Endometrium (tissue), 2 donors: ENCODE results near the gene TIE1.

Experiments used
- FAIRE-seq: peaks from 2 replicates; lab custom pipeline; 2012; peaks lifted over from hg19 to GRCh38; lab: Jason Lieb, UNC
- donor health status: control.
- donor health status: control.

TIE1 gene

DNA sequence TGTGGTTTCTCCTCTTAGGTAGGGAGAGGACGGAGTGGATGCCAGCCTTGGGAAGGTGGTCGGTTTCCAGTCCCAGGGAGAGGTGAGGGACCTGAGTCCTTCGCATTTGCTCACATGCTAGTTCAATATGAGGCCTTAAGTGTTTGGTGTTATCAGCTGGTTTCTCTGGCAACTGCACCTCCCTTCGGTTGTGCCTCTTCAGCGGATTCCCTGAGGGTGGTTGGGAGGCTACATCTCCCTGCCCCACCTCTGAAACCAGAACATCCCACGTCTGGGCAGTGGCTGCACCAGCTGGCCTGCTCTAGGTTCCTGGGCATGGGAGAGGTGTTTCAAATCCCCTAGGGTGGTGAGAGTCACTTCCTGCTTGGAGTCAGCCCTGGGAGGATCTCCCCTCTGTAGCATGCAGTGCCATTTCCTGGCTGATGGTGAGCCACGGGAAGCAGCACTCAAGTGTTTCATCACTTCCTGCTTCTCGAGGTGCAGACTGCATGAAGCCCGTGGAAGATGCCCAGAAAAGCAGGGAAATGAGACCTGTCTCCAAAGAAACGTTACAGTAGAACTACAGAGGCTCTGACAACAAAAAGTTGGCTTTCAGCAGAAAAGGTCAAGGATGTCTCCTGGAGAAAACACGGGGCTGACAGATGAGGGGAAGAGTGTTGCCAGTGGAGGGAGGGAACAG is 26.5 kb upstream of the TIE1 start:
- no peak for FAIRE-seq

DNA sequence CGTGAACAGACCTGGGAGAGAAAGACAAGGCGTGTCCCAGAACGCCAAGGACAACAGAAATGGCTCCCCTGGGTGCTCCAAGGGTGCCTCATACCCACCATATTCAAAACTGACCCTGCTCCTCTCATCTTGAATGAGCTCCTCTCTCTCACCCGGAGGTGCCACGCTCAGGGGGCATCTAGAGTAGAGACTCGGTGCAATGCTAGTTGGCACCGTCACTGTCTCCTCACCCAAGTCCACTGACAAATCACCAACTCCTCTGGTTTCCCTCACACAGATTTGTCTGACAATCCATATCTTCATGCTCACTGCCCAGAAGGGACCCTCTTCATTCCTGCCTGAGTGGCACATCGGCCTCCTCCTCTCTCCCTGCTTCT is 26.0 kb upstream of the TIE1 start:
- FAIRE-seq: no peak

DNA sequence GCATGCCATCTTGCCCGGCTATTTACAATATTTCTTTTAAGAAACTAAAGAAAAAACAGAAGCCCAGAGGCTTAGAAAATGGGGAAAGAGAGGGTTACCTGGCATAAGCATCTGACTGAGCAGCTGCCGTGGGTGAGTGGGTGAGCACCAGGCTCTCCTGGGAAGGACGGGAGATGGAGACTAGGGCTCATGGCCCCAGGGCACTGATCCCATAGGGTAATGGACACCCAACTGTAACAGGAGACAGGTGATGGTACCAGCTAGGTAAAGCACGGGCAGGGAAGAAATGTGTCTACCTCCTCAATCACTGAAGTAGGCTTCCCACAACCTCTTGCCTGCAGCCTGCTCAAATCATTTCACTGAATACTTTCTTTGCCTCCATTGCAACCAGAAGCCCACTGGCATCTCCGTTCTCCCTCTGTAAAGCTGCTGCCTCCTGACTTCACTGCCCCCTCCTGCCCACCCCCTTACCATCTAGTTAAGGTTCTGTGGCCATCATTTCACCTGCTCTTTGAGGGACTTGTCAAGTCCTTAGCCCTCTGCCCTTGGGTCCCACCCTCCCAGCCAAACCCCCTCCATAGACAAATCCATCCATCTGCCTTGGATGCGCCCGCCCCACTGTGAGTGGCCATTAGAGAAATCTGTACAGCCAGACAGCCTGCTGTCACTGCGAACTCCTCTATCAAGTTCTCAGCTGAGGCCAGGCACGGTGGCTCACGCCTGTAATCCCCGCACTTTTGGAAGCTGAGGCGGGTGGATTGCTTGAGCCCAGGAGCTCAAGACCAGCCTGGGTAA is 24.8 kb upstream of the TIE1 start:
- FAIRE-seq: no peak

DNA sequence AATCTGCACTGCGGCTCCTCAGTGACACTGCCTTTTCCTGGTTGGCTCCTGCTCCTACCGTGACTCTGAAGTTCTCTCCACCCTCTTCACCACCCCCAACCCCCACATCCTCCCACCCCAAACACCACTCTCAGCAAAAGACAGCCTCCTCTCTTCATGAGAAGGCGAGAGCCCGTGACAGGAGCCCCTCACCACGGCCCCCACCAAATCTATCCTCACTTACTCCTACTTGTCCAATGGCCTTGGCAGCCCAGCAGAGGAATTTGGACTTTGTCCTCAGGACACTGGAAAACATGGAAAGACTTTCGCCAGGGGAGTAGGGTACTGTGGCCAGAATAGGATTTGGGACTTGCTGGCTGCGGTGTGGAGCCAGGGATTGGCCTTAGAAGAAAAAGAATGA is 24.1 kb upstream of the TIE1 start:
- FAIRE-seq: no peak

DNA sequence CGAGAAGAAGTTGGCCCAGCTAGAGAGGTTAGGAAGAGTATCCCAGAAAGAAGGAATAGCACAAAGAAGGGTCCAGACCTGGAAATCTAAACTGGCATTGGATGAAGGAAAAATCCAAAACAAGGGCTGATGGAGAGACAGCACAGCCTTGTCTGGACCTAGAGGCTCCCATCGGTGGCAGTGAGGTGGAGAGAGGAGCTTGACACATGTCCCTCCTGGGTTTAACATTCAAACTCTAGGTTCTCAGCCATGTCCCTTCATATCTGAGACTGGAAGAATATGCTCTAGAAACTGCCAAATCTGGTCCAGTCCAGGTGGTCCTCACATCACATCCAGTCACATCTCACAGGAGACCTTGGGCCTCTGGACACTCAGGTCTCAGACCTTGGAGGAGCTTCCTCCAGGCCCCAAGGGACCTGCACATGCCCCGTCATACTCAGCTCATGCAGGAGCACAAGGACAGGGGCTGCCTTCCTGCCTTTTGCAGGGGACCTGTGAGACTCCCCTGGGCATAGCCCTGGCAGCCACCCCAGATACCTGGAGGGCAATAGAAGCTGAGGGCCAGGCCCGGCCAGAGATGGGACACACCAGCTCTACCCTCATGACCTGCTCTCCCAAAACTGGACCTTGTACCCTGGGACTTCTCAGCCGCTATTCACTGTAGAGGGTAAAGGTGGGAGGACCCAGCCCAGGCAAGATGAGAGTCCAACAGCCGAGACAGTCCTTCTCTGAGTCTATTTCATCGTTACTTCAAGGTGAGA is 23.5 kb upstream of the TIE1 start:
- no peak for FAIRE-seq

DNA sequence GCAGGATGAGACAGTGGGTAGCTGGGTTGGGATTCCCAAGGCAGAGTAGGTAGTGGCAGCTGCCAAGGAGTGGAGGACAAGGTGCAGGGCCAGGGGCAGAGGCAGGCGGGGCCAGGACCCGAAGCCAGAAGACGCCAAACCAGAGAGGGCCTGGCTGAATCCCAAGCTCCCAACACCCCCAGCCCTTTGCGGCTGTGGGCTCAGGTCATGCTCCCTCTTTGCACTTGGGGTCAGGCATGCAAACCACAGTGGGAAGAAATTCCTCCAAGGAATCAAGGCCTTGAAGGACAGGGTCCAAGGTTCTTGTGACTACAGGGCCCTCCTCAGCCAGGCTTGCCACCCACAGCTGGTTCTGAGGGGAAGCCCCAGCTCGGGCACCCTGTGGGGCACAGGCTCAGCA is 21.6 kb upstream of the TIE1 start:
- FAIRE-seq: no peak

DNA sequence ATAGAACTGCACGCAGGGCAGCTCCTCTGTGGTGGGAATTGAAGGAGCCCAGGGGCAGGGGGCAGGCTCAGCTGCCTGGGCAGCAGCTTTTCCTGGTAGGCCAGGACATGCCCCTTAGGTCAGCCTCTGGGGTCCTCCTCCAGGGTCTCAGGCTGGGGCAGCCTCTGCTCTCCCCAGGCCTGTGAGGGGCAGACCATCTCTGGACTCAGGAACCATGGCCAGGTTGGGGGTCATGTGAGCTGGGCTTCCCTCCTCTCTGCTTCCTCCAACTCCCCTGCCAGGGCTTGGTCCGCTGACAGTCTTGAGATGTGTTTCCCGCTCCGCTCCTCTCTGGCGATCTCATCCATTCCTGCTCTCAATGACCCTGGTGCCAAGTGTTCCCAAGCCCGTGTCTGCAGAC is 21.1 kb upstream of the TIE1 start:
- FAIRE-seq: no peak

DNA sequence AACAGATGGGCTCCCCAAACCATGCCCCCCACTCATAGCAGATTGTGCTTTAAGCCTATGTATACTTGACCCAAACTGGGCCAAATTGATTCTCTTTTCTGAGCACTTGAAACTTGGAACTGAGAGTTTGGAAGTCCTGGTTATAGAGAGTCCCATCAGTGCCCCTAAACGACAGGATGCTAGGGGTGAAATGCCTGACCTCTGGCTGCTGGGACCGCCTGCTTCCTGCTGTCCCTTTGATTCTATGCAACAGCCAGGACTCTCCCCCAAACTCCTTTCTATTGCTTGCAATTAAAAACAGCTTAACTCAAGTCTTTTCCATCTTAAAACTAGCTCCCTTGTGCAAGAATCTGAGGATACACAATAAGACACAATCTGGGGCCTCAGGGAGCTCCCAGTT is 20.1 kb upstream of the TIE1 start:
- no peak for FAIRE-seq

DNA sequence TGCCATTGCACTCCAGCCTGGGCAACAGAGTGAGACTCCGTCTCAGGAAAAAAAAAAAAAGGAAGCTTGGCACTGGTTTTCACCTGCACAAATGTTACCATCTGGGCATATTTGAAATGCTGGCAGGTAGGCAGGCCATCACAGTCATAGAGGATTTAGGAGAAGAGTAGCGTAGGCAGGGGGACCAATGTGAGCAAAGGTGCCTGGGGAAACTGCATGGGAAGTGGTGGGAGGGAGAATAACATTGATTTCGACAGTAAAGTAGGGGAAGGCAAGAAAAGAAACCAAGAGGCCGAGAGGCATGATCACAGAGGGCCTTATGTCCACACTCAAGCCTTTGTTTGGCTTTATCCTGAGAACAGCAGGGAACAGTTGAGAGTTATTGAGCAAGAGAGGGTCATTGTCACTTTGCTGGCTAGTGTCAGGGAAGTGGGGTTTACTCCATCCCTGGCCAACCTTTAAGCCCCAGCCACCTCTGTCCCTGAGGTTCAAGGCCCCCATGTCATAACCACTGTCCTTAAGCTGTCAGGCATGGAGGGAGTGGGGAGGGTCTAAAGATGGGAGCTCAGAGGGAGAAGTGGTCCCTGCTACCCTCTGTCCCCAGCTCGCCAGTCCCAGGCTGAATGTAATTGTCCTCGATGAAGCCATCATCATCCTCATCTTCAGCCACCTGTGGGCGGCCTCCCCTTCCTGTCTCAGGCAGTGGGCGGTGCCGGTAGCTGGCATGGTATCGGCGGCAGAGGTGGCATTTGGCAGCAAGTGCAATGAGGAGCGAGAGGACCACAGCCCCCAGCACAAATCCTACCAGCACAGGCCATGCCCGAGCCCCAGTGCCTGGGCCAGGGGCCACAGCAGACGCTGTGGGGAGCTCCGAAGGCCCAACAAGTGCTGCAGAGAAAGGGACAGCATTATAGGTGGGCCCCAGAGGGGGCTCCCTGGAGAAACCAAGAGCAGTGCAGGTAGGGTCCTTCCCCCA is 18.3 kb upstream of the TIE1 start:
- FAIRE-seq: no peak

DNA sequence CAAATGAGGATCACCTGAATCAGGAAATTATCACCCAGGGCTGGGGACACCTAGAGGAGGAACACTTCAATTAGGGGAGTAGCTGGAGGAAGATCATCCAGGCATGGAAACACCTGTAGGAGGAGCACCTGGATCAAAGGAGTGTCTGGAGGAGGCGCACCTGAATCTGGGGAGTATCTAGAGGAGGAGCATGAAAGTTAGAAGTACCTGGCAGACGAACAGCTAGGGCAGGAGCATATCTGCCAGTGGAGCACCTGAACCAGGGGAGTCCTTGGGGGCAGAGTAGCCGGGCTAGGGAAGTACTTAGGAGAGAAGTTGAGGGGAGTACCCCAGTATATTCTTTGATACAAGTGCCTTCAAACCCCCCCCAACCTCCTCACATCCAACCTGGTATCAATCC is 16.7 kb upstream of the TIE1 start:
- FAIRE-seq: no peak

DNA sequence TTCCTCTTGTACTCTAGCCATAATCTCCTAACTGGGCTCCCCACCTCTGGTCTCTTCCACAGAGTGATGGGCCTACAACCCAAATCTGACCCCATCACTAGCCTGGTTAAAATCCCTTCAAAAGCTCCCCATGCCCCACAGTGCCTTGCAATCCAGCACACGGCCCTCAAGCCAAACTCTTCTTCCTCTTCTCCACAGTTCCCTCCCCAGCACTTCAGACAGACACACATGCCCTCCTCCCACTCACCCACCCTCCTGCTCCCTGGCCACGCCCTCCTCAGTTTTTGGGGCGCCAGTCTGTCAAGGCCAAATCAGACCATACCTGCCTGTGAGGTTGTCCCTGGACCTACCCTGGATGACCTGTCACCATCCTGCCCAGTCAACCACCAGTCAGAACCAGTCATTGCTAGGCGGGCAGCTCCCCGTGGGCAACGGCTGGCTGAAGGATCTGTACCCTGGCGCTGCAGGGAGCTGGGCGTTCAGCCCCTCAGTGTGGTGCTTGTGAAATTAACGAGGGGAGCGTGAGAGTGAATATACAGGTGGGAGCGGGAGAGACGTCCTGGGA is 16.2 kb upstream of the TIE1 start:
- no peak for FAIRE-seq

DNA sequence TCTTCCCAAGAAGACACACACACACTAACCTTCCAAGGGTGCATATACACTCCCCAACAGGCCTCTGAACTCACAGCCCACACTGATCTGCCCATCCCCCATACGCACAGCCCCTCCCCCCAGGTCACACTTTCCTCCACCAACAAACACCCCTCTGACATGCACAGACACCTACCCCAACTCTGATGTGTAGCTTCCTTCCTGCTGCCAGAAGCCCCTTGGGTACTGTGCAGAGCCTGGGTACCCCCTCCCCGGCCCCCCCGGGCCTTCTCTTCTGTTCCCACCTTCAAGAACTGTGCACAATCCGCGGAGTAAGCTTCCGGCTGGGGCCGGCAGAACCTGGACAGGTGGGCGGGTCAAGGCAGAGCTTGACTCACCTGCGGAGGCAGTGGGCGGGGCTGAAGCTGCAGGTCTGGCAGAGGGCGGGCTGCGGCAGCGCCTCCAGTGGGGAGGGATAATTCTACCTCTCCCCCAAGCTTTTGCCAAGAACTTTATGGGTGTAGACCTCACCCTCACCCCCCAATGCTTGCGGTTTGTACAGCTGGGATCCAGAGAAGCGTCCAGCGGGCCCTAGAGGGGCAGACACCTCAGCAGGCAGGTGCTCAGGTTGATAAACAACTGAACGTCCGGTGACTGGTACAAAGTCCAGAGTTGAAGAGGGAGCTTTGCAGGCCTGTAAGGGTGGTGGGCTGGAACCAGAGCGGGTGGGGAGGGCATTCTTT is 15.4 kb upstream of the TIE1 start, which contains the start of gene C1orf210:
C1orf210 (minus strand) TSS at position 313 of the 722 bp plus-strand sequence. CDS start 2,311 bp downstream, outside the sequence.
- FAIRE-seq: no peak

DNA sequence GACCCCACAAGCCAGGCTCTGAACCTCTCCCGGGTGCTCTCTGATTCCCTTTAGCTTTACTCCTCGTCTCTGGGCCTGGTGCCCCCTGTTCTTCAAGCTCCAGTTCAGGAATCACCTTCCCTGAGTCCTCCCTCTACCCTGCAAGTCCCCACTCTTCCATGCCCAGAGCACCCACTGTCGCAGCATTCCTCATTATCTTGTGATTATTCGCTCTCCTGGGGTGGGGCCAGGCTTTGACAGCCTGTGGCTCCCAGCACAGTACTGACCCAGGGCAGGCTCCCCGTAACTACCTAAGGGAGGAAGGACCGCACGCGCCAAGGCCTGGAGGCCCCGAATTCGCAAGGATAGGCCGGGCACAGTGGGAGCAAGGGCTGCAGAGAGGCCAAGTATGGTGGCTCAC is 14.7 kb upstream of the TIE1 start:
- no peak for FAIRE-seq

DNA sequence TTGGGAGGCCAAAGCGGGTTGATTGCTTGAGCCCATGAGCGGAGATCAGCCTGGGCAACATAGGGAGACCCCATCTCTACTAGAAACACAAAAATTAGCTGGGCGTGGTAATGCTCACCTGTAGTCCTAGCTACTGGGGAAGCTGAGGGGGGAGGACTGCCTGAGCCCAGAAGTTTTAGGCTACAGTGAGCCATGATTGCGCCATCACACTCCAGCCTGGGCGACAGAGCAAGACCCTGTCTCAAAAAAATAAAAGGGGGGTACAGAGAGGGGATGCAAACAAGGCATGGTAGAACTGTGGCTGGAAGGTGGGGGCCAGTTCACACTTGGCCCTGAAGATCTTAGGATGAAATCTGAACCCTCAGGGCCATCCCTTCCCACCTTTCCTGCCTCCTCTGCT is 14.2 kb upstream of the TIE1 start:
- FAIRE-seq: no peak

DNA sequence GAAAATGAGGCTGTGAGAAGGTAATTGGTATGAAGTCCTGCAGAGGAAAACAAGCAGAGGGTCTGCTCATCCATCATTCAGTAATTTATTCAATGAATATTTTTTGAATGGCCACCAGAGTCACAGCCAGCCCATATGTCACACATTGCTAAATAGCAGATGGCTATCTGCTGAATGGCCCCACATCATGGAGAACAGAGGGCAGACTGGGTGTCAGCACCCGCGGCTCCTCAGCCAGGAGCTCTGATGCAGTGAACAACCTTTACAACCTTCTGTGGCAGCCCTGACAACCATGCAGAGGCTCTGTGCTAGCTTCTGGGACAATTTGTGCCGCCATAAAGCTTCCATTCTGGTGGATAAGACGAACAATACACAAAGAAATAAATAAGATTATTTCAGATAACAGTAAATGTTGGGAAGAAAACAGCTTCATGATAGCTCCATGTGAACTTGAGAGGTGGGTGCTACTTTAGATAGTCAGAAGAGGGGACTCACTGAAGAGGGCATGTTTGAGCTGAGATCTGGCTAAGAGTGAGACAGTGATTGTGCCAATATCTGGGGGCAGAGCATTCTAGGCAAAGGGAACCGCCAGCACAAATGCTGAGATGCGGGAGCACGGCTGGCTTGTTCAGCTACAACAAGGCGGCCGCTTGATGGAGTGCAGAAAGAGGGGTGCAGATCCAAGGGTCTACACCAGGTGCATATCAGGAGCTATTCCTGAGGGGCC is 12.6 kb upstream of the TIE1 start:
- no peak for FAIRE-seq

DNA sequence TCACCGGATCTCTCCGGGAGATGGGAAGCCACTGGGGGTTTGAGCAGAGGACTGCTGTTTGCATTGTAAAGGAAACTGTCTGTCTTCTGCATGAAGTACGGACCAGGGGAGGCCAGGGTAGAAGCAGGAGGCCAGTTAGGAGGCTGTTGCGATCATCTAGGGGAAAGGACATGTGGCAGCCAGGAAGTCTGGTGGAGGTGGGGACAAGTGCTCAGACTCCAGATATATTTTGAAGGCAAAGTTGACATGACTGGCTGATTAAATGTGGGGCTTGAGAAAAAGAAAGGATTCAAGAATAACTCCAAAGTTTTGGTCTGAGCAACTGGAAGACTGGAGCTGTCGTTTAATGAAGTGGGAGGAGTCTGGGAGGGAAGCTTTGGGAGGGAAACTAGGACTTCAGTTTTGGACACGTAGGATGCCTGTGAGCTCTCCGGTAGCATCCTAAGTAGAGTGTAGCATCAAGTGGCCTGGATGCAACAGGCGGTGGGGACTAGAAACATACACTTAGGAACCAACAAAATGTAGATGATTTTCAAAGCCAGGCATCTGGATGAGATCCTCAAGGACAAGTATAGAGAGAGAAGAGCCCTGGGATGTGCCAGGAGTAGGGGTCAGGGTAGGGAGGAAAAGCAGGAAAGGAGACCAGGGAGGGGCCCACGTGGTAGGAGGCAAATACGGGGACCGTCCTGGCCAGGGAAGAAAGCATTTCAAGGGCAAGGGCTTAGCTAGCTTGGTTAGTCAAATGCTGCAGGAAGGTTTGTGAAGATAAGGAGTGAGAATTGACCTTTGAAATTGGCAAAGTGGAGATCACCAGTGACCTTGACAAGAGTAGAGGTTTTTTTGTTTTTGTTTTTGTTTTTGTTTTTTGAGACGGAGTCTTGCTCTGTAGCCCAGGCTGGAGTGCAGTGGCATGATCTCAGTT is 11.7 kb upstream of the TIE1 start:
- FAIRE-seq: no peak

DNA sequence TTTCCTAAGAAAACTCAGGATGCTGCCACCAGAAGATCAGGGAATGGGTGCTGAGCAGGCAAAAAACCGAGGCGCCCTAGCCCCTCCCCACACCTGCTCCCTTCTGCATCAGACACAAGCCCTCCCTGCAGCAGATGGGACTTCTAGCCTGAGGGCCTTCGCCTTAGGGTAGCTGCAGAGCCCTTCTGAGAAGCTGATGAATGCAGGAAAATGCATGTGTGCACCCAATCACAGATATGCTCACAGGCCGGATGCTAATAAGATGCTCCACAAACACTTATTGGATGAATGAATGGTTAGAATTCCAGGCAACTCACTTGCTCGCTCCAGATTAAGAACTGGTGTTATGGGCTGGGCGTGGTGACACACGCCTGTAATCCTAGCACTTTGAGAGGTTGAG is 8.6 kb upstream of the TIE1 start:
- no peak for FAIRE-seq

DNA sequence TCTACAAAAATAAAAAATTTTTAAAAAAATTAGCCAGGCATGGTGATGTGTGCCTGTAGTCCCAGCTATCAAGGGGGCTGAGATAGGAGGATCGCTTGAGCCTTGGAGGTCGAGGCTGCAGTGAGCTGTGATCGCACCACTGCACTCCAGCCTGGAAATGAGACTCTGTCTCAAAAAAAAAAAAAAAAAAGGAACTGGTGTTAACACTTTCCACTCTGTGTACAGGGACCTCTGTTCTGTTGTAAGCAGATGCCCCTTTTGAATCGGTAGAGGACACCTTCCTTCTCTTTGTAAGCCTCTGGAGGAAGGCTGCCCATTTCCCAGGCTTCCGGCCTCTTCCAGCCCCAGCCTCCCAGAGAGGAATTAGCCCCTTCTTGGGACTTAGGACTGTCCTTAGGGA is 8.1 kb upstream of the TIE1 start:
- FAIRE-seq: no peak

DNA sequence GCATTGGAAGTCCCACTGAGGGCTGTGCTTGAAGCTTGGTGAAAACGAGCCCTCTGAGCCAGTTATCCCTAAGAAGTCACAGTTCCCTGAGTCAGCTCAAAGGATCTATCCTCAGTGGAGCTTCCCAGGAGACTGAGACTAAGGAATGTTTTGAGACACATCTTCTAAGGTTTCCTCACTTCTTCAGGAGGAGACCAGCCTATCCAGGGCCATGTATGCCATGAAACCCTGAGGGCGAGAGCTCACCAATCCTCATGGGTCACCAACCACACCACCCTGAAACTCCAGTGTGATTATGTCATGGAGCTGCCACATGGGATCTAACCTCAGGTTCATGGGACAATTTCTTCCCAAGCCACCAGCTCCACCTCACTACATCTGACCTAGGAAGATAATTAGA is 7.6 kb upstream of the TIE1 start:
- no peak for FAIRE-seq
